GM12864 (cell line): Measurements from ENCODE around the gene MFSD12.
A peak's percentile ranks its signal among the peaks of the same experiment; 100 is the strongest.
"Not testable (repeated sequence)": the region's sequence is repeated elsewhere in the genome, so short reads cannot be mapped to it uniquely, and the experiment has no call there.

ENCODE experiments used
- DNase-seq: peaks from one replicate; pipeline ENCODE4 v3.0.0-alpha.2; 2011; ENCODE audit warnings: low read depth
- H3K4me3 ChIP-seq: 2 replicates; pipeline ENCODE4 v1.5.1; 2011; ENCODE audit warnings: mild to moderate bottlenecking, low read depth, low read length, control low read depth
- TF ChIP-seq, protein P1 (sequence below): IDR thresholded peaks from 2 replicates; pipeline ENCODE4 v1.5.1; 2011; ENCODE audit warnings: low read depth, mild to moderate bottlenecking, moderate library complexity, low read length, control low read depth, inconsistent platforms; ENCODE audit errors: missing control alignments

Gene MFSD12

GRCh38 chr19:3570606-3571011, 13.2 kb upstream of the MFSD12 start:
- TF ChIP-seq, protein P1, sequence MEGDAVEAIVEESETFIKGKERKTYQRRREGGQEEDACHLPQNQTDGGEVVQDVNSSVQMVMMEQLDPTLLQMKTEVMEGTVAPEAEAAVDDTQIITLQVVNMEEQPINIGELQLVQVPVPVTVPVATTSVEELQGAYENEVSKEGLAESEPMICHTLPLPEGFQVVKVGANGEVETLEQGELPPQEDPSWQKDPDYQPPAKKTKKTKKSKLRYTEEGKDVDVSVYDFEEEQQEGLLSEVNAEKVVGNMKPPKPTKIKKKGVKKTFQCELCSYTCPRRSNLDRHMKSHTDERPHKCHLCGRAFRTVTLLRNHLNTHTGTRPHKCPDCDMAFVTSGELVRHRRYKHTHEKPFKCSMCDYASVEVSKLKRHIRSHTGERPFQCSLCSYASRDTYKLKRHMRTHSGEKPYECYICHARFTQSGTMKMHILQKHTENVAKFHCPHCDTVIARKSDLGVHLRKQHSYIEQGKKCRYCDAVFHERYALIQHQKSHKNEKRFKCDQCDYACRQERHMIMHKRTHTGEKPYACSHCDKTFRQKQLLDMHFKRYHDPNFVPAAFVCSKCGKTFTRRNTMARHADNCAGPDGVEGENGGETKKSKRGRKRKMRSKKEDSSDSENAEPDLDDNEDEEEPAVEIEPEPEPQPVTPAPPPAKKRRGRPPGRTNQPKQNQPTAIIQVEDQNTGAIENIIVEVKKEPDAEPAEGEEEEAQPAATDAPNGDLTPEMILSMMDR: no peak
- H3K4me3 ChIP-seq: no peak overlapping the region
- DNase-seq: no peak

GRCh38 chr19:3570042-3570441, 12.7 kb upstream of the MFSD12 start:
- DNase-seq, H3K4me3 ChIP-seq: not testable (repeated sequence)

DNA sequence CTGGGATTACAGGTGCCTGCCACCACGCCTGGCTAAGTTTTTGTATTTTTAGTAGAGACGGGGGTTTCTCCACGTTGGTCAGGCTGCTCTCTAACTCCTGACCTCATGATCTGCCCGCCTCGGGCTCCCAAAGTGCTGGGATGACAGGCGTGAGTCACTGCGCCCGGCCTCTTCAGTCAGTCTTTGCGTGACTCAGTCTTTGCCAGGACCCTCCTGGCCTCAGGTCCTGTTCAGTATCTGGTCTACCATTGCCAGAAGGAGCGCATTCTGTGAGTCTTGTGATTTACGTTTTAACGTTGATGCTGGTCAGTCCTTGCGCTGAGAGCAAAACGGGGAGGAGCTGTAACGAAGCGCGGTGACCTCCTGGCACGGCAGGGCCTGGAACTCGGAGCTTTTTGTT, 7.8 kb upstream of the MFSD12 start:
- no peak overlapping the region for H3K4me3 ChIP-seq
- TF ChIP-seq, protein P1: no peak
- DNase-seq: no peak

DNA sequence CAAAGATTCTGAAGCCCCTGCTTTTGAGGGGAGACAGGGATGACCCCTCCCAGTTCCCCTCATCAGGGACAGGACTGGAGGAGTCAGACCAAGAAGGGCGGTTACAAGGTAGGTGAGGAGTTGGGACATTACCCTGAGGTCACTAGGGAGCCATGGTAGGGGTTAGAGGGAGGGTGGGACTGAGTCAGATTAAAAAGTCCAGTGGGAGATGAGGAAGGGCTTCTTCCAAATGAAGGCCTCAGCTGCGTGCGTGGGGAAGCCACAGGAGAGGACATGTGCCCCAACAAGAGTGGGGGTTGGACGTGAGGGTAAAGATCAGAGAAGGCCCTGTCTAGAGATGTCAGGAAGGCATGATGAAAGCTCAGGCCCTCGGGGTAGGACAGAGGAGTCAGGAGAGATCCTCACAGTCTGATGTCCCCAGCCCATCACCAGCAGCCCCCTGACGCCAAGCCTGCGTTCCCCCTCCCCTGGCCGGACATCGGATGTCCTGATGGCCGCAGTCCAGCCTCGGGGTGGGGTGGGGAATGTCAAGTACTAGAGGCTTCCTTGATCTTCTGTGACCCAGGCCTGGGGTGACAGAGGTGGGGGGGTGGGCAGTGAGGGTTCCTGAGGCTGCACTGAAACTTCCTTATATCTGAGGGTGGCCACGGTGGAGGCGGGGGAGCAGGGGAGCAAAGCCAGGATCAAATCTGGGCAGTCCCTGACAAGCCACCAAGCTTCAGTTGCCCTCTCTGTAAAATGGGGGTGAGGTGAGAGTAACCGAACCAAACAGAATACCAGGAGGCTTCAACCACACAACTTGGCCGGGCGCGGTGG, 6.5 kb upstream of the MFSD12 start:
- DNase-seq: no peak
- no peak overlapping the region for H3K4me3 ChIP-seq
- TF ChIP-seq, protein P1: no peak

DNA sequence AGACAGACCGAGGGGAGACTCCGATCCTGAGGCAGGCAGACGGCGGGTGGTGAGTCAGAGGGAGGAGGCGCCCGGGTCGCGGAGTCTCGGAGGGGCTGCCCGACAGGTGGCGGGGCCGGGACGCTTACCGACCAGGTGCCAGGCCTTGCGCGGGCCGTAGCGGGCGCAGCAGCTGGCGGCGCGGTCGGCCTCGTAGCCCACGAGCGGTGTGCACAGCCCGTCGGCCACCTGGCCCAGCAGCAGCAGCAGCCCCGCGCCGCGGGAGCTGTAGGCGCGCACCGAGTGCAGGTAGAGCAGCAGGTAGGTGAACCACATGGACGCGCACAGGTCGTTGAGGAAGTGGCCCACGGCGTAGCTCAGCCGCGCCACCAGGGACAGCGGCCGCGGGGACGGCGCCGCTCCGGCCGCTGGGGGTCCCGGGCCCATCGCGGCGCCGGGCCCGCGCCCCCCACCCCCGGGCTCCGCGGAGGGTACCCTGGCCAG, 367 bp downstream of the MFSD12 start:
- TF ChIP-seq, protein P1: peak; percentile 12
- no peak for DNase-seq
- H3K4me3 ChIP-seq: peak overlapping the region; percentile 97

DNA sequence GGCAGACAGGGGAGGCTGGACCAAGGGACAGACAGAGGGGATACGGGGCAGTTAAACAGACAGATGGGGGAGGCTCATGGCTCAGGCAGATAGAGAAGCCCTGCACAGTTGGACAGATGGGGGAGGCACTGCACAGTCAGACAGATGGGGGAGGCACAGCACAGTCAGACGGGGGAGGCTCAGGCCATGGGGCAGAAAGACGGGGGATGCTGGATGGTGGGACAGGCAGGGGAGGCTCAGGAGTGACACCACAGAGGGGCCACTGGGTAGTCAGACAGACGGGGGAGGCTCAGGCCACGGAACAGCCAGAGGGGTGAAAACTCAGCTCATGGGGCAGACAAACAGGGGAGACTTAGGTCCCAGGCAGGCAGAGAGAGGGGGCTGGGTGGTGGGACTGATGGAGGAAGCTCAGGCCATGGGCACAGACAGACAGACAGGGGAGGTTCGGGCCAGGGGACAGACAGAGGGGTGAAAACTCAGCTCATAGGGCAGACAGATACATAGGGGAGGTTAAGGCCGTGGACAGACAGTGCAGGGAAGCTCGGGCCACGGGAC, 886 bp downstream of the MFSD12 start:
- DNase-seq: no peak
- TF ChIP-seq, protein P1: no peak
- H3K4me3 ChIP-seq: peak overlapping the region; percentile 97

GRCh38 chr19:3555653-3556422, 1.5 kb downstream of the MFSD12 start:
- TF ChIP-seq, protein P1: no peak
- DNase-seq: no peak
- H3K4me3 ChIP-seq: peak overlapping the region; percentile 97
